Ovary (tissue), 3 donors: ENCODE results near the gene PTGDR.

ENCODE experiments used
- CTCF ChIP-seq, 3 donors: fragments of 450-650 bp in 2 of 3; fragments of 200-600 bp in 1 of 3; IDR thresholded peaks; one replicate each; pipeline versions ENCODE4 v1.5.1 to v1.8.0; 2016 to 2022; ENCODE audit warnings: antibody characterized with exemption in 3 of 3, mild to moderate bottlenecking in 1 of 3
- POLR2A ChIP-seq: fragments of 450-650 bp; IDR thresholded peaks from one replicate; pipeline ENCODE4 v1.6.1; 2017; ENCODE audit warnings: antibody characterized with exemption, mild to moderate bottlenecking, moderate library complexity
- donor health status: DM: no; HTN: no; CAD: no.

GRCh38 chr14:52244997-52245396, 22.5 kb upstream of the PTGDR start:
- TF ChIP-seq CTCF (IDR thresholded peaks at IDR 0.05): no peak
- TF ChIP-seq POLR2A: no peak
